ENCODE measurements around the gene ABR. TPM values are rescaled to one million over a fixed set of nuclear protein-coding genes. Genes with fewer than 3 reads are reported as not detected.
A peak's percentile ranks its signal among the peaks of the same experiment; 100 is the strongest.

ABR gene
- total RNA-seq, 4 donors from 2014 or later = 286 to 1,099 (median 522) TPM

DNA sequence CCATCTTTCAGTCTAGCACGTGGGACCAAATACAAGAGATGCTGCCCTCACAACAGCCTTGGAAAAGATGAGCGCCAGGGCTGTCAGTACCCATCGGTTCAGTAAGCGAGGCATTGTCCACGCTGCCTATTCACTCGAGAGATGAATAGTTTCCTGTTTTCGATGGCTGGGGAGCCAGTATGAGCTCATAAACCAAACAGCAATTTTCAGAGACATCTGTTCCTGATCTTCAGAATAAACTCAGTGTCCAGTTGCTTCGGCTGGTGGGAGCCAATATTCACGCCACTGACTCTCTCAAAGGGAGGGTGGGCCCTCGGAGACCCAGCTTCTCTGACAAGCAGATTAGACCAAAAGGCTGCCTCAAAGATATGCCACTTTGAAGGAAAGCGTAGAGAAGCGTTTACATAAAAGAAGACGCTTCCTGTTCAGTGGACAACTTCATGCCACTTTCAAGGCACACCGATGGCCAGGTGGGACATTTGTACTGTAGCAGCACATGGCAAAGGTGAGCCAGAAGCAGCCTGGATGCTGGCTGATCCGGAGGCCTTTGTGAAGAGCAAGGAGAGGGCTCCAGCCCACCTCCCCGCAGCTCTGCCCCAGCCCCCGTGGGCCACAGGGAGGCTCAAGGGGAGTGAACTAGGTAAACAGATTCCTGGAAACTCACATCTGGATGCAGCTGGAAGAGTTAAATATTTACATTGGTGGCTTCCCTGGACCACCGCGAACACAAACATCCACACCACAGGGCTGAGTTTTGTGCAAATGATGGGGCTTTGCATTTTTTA is 176.8 kb downstream of the ABR start:
- no peak for DNase-seq
- no peak overlapping the region for H3K4me3 ChIP-seq
- H3K36me3 ChIP-seq = peaks cover 0 to 18% (median 0%) of the 10 kb centered on the region in 4 donors
- 64 to 89% methylated on average over 2 to 19 of the region's 19 CpGs for WGBS, 2 donors (ENCODE audit: low coverage in 1 of 2)
- intact Hi-C loops (cut with DNase I; ENCODE audit: low total_unique reads) (loop anchor here (5.0 kb wide), 1 partner anchor 54 kb away; no protein-coding TSS in a partner anchor), in situ Hi-C loops (cut with MboI; ENCODE audit: low pct_ligation_motif_present in 1 of 4, low pct_unique_long_range_greater_than_20kb in 1 of 4, low sequenced_read_pairs in 3 of 4) (no loop called here)
- H3K27me3 ChIP-seq = no peaks in the 10 kb centered on the region
- H3K27ac ChIP-seq = peak overlapping the region; percentile 48 to 84 (median 70)
- H3K4me1 ChIP-seq = peaks cover 32 to 73% (median 55%) of the 10 kb centered on the region in 4 donors
- H3K9me3 ChIP-seq = no peaks in the 10 kb centered on the region
- no peak for TF ChIP-seq EP300 (IDR thresholded peaks at IDR 0.05; ENCODE audit: low read depth)
- TF ChIP-seq POLR2A (IDR thresholded peaks at IDR 0.05) = no peak
- no peak for TF ChIP-seq POLR2AphosphoS5 (IDR thresholded peaks at IDR 0.05)
- TF ChIP-seq CTCF (IDR thresholded peaks at IDR 0.05) = no peak

DNA sequence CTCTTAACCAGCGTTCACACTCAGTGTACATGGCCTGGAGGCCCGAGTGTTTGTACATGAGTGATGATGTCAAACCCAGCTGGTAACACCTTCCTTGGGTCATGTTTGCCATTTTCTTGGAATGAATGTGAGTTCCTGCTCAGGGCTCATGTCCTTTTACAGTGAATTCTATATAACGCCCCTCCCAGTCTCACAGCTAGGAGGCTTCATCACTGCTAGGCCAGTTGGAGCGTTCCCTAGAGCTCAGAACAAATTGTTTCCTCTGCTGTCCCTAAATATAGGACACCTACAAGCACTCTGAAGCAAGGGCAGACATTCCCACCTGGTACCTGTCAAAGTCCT is 177.4 kb downstream of the ABR start:
- no peak overlapping the region for H3K4me3 ChIP-seq
- H3K27me3 ChIP-seq = no peaks in the 10 kb centered on the region
- no peak for DNase-seq
- peak overlapping the region; percentile 48 to 84 (median 70) for H3K27ac ChIP-seq
- no peaks in the 10 kb centered on the region for H3K9me3 ChIP-seq
- H3K36me3 ChIP-seq = peaks cover 0 to 14% (median 0%) of the 10 kb centered on the region in 4 donors
- H3K4me1 ChIP-seq = peaks cover 32 to 79% (median 59%) of the 10 kb centered on the region in 4 donors
- in situ Hi-C loops (cut with MboI; ENCODE audit: low pct_ligation_motif_present in 1 of 4, low pct_unique_long_range_greater_than_20kb in 1 of 4, low sequenced_read_pairs in 3 of 4) = no loop called here
- intact Hi-C loops (cut with DNase I; ENCODE audit: low total_unique reads) = loop anchor here (5.0 kb wide), 1 partner anchor 55 kb away; no protein-coding TSS in a partner anchor
- WGBS, 2 donors (ENCODE audit: low coverage in 1 of 2) = 60 to 73% methylated on average over 2 to 4 of the region's 4 CpGs
- no peak for TF ChIP-seq POLR2A (IDR thresholded peaks at IDR 0.05)
- peak in 1 of 3 donors; percentile 3 for TF ChIP-seq POLR2AphosphoS5 (IDR thresholded peaks at IDR 0.05)
- TF ChIP-seq EP300 (IDR thresholded peaks at IDR 0.05; ENCODE audit: low read depth) = no peak
- TF ChIP-seq CTCF (IDR thresholded peaks at IDR 0.05) = no peak

- DNase-seq = no peak
- in situ Hi-C loops (cut with MboI; ENCODE audit: low pct_ligation_motif_present in 1 of 4, low pct_unique_long_range_greater_than_20kb in 1 of 4, low sequenced_read_pairs in 3 of 4) = no loop called here
Measured at GRCh38 chr17:1001640-1002411, 178.0 kb downstream of the ABR start.

More at GRCh38 chr17:1001640-1002411, 178.0 kb downstream of the ABR start:
- 73% methylated on average over 18 of the region's 18 CpGs; no CpG with 5 or more reads in 1 of the 2 donors for WGBS, 2 donors (ENCODE audit: low coverage in 1 of 2)
- H3K27me3 ChIP-seq = no peaks in the 10 kb centered on the region
- H3K4me3 ChIP-seq = no peak overlapping the region
- peaks cover 0 to 14% (median 0%) of the 10 kb centered on the region in 4 donors for H3K36me3 ChIP-seq
- H3K9me3 ChIP-seq = no peaks in the 10 kb centered on the region
- peaks cover 32 to 79% (median 57%) of the 10 kb centered on the region in 4 donors for H3K4me1 ChIP-seq
- H3K27ac ChIP-seq = peak overlapping the region; percentile 48 to 84 (median 70)
- TF ChIP-seq CTCF (IDR thresholded peaks at IDR 0.05) = no peak
- TF ChIP-seq POLR2AphosphoS5 (IDR thresholded peaks at IDR 0.05) = no peak
- TF ChIP-seq EP300 (IDR thresholded peaks at IDR 0.05; ENCODE audit: low read depth) = no peak
- TF ChIP-seq POLR2A (IDR thresholded peaks at IDR 0.05) = no peak
- intact Hi-C loops (cut with DNase I; ENCODE audit: low total_unique reads) = loop anchor here (5.0 kb wide), 1 partner anchor 55 kb away; no protein-coding TSS in a partner anchor

Data from transverse colon (tissue), 4 donors.